ENCODE results near the gene ADORA2A.

Gene ADORA2A

DNA sequence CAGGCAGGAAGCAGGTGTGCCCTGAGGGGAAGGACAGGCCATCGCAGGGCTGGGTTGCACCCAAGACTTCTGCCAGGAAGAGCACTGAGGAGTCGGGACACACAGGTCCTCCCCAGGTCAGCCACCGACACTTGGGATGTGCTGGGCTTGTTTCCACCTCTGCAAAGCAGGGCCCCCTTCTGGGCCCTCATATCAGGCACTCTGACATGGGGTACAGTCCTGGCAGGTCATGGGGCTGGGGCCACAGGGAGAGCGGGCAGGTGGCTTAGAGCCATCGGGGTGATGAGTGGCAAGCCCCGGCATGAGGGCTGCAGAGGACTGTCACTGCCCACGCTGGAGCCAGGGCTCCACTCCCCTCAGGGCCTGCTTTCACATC is 7.9 kb upstream of the ADORA2A start:
- no peak for DNase-seq

DNA sequence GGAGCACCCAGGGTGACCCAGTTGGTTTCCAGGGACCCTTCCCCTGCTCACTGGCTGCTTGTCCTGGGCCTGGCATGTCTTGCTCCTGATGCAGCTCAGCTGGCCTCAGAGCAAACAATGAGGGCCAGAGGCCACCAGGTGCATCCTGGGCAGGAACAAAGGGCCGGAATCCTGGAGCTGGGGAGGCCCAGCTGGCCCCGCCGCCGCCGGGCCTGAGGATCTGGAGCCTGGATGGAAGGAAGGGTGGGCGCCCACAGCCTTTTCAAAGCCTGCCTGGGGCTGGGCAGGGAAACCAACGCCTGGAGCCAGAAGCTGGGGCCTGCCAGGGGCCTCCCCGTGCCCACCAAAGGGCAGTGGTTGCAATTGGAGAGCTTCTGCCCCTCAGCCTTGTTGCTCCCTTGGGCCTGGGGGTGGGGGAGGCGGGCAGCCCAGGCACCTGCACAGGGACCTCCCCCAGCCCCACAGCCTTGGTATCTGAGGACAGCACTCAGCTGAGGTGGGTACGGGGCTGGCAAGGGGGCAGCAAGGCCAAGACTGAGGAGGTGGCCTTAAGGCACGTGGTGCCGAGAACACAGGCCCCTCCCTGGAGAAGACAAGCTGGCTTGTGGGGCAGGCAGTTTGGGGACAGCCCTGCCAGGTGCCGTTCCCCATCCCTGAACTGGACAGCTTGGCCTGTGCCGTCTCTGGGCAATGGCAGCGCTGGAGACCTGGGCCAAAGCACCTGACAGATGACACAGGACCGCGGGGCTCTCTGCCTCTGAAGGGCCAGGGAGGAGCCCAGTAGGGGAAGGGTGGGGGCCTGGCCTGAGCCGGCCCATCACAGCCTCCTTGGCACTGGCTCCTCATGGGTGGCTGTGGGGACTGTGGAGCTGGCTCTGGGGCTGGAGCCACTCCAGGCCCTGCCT is 7.1 kb upstream of the ADORA2A start:
- no peak for DNase-seq

DNA sequence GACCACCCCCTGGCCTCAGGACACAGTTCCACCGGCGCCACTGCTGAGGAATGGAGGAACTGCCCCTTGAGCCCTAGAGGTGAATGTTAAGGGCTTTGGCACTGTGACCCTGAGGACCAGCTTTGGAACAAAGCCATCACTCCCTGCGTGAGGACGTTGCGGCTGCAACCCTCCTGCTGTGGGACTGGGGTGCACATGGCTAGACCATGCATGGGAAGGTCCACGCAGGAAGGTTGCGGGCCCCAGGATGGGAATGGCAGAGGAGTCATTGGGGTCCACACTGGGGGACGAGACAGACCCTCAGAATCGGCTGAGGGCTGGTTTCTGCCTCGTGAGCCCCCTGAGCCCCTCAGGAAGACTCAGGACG is 6.4 kb upstream of the ADORA2A start:
- DNase-seq, result no peak

DNA sequence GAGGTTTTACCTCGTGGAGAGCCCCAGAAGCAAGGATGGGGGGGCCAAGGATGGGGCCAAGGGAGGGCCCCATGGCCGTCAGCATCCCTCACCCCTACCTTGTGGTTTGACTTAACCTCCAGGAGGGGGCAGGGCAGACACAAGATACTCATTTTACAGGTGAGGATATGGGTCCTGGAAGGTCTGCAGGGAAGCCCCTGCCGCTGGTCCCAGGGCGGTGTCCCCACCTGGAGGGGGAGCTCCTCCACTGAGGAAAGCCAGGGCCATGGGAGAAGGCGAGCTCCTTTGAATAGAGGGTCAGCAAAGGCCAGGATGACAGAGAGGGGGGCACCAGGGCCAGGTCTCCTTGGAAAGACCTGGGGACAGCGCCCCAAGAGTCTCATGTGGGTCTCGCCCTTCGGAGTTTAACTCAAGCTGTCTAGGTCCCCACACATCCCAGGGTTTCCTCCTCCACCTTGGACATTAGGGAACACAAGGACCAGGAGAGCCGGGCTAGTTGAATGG is 5.9 kb upstream of the ADORA2A start:
- DNase-seq, result peak; percentile 71

DNA sequence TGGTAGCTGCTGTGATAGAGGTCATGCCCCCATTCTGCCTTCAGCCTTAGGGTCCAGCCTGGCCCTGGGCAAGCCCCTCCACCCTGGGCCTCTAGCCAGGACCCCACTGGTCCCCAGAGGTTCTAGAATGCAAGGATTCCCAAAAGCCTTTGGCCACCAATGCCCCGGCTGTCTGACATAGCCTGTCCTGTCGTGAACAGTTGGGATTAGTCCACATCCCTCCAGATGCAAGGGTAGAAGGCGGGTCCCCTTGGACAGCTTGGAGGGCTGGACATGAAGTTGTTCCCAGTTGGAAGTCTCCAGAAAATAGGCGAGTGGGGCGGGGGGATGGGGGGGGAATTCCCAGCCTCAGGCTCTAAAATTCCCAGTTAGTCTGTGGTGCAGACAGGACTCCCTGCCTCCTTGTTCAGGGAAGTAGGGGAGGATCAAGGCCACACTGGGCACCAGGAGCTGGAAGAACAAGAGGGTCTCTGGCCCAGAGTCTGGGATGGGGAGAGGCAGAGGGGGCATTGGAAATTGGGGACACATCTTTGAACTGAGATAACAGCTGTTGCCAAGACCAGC is 5.2 kb upstream of the ADORA2A start:
- no peak for DNase-seq

DNA sequence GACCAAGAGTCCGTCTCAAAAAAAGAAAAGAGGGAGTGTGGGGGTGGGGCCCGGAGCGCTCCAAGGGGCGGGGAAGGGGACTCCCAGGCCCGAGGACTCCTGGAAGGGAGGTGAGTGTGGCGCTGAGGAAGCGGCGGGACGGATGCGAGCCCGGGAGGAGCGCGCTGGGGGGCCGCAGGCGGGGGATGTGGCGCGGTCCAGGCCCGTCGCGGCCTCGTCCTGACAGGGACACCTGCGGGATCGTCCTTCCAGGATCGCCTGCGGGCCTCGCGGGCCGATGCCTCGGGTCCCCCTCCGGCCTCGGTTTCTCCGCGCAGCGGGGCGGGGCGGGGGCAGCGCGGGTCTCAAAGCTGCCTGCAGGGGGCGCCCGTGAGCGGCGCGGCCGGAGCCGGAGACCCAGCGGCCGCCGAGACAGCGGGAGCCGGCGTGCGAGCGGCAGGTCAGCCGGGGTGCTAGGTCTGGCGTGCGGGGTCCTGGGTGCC is 3.8 kb upstream of the ADORA2A start:
- peak; percentile 90 for DNase-seq

DNA sequence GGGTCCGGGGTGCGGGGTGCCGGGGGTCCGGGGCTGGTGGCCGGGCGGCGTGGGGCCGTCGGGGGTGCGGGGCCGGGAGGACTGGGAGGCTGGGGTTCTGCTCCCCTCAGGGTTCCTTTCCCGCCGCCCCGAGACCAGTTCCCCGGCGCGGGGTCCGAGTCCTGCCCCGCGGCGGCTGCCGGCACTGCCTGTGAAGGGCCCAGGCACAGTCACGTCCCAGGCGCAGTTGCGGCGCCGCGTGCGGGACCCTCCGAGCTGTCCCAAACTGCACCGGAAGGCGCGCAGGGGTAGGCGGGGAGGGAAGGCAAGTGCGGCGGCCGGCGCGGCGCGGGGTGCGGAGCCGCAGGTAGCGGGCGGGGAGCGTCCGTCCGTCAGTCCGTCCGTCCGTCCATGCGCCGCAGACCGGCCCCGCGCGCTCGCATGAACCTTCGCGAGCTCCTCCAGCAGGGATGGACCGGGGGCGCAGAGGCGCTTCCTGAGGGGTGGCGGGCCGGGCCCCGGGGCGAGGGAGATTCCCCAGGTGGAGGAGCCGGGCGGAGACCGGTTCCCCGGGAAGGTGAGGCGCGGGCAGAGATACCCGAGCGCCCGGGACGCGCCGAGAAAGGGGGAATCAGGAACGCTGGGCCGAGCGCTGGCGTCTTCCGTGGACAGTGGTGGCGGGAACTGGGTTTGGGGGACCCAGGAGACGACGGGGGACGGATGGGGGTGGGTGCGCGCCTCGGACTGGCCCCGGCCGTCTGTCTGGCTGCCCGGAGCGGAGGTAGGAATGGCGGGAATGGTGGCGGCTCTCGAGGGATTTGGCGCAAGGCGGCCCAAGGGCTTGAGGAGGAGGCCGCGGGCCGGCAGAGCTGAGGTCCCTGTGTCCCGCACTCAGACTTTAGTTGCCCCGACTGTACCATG is 3.1 kb upstream of the ADORA2A start:
- peak; percentile 79 for DNase-seq

DNA sequence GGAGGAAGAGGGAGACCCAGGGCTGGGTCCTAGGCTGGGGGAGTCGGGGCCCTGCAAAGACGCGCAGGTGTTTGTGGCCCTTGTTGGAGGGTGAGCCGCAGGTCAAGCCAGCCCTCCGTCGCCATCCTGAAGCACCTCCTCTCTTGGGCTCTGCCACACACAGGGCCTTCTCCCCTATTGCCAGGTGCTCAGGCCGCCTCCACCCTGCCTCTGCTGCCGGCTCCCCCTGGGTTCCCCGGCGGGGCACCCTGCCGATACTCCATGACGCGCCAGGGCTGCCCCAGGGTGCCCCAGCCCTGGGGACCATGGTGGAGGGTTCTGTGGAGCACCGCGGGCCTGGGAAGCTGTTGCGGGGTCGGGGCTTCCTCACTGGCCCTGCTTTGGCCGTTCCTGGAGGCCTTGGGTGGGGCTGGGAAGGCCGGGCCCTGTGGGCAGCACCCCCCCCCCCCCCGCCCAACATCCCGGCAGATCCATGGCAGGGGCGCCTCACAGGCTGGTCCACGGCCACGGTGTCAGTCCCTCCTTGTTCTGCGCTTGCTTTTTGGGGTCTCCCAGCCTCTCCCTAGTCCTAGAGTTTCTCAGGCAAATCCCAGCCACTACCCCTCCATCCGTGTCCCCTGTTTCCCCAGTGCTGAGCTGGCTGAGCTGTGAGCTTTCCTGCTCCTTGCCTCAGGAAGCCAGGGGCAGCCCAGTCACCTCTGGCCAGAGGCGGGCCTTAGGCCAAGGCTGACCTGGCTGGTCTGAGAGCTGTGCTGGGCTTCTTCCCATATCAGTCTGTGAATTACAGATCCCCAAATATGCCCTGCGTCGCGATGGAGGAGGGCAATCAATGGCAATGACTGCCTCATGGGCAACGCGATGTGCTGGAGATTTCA is 2.3 kb upstream of the ADORA2A start:
- DNase-seq, result no peak

DNA sequence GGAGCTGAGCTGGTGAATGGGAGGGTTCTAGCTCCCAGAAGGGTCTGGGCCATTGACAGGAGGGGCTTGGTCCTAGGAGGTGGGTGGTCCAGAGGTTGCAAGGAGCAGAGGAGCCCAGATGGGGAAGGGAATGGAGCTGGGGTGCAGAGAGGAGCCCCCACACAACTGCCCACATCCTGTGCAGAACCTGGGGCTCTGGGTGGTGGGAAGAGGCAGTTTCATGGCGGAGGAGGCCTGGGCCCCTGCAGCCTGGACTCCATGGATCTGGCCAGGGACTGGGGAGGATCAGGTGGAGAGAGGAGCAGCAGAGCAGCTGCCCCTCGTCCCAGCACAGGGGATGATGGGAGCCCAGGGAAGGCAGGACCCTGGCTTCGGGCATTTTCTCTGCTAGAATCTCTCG is 963 bp upstream of the ADORA2A start:
- no peak for DNase-seq

DNA sequence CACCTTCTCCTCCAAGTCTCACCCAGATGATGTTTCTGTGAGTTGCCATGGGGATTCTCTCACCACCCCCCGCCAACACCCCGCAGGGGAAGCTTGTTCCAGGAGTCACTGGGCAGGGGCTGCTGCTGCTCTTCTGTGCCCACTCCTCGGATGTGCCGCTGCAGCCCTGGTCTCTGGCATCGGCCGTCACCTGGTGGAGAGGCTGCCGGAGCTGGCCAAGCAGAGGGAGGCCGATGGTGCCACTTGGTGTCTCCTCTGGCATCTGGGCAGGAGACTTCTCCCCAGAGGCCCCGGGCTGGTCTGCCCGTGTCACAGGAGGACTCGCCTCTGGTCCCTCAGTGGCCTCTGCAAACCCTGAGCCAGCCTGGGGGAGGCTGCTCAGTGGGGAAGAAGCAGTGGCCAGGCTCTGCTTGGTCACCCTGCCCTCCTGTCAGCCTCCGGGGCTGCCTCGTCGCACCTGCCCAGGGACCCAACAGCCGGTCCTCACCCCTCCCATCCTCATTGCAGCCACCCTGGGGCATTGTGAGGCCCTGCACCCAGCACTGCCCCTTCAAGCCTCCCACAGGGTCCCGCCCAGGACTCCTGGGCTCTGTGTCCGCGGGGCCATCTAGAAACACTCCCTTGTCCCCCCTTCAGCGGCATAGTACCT is 424 bp upstream of the ADORA2A start:
- no peak for DNase-seq

DNA sequence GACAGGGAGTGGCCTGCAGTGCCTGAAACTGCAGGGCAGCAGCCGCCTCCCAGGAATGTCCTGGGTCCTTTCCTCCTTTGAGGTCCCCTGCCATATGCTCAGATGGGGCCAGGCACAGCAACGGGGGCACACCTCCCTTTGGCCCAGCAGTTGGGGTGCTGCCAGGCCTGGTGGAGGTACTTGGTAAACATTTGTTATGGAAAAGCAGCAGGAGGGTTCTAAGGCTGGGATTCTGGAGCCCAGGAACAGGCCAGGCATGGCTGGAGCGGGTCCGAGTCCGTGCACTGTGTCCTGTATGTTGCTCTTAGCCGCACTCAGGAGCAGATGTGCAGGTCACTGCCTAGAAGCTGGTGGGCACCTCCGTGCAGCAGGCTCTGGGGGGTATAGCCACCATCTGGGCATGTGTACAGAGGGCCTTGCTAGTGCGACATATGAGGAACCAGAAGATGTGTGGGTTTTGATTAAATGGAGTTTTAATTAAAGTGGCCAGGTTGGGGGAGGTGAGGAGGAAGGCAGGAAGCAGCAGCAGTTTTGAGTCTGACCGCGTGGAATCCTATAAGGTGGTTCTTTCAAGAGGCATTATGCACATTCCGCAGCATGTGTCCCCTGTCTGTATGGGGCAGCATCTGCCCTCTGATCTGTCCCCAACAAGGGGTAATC is 1.5 kb downstream of the ADORA2A start:
- DNase-seq, result no peak

DNA sequence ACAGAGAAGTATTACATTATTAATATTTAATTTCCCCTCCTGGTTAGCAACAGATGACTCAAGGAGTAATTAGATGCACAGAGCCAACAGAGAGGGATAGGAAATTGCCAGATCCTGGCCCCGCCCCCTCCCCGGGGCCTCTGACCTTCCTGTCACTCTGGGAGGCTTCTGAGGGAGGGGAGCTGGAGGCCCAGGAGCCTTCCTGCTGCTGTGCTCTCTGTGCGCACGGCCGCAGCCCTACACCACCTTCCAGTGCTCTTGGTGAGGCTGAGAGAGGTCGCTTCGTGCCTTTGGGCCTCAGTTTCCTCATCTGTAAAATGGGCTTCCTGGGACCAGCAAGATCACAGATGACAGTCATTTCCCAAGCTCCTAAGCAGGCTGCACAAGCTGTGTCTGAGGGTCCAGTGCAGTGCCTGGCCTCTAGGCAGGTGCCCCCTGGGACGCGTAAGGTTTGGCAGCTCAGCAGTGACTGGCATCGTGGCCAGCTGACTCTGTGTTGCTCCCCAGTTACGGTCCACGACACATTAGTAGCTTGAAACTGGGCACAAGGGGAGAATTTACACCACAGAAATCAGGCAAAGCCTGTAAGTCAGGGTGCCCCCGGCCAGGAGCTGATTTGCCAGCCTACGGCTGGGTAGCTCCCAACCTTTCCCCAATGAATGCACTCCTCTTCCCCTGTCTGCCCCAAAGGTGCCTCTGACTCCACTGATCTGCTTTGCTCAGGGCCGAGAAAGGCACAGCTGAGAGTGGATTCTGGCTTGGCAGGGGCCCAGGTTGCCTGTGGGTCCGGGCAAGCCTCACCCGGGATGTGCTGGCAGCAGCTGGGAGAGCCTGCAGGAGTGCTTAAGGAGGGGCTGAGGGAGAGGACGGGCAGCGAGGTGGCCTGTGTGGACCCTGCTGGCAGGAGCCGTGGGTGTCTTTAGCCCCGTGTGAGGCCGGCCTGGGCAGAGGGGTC is 2.3 kb downstream of the ADORA2A start:
- peak; percentile 86 for DNase-seq

DNA sequence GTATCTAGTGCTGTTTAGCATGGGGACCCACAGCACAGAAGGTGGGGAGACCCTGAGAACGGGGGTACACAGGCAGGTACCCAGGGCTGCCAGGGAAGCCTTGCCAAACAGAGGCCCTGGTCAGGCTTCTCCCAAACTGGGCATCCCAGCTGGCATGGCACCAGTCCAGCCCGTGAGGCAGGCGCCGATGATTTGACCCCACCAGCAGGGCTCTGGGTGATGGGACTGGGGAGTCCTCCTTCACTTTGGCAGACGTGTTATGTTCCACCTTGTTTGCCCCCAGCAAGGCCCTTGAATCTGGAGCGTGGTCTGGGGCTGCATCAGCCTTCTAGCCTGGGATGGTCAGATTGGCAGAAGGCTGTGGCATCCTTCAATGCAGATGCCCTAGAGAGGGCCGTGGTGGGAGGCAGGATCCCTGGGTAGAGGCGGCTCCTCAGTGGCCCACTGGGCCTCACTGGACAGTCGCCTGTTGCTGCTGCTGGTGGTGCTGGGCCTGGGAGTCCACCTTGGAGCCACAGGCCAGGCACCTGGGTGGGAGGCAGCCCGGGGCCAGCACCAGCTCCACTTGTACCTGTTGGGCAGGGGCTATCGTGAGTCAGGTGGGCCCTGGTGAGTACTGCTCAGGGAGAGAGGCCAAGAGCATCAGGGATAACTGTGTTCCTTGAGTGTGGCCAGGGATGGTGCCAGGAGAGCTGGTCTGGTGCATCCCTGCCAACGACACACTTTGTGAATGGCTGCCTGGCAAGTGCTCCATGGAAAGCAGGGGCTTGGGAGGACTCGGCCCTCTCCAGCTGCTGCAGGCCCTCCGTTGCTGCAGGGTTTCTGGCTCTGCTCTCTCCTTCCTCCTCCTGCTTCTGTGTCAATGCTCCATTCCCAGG is 3.3 kb downstream of the ADORA2A start:
- no peak for DNase-seq

DNA sequence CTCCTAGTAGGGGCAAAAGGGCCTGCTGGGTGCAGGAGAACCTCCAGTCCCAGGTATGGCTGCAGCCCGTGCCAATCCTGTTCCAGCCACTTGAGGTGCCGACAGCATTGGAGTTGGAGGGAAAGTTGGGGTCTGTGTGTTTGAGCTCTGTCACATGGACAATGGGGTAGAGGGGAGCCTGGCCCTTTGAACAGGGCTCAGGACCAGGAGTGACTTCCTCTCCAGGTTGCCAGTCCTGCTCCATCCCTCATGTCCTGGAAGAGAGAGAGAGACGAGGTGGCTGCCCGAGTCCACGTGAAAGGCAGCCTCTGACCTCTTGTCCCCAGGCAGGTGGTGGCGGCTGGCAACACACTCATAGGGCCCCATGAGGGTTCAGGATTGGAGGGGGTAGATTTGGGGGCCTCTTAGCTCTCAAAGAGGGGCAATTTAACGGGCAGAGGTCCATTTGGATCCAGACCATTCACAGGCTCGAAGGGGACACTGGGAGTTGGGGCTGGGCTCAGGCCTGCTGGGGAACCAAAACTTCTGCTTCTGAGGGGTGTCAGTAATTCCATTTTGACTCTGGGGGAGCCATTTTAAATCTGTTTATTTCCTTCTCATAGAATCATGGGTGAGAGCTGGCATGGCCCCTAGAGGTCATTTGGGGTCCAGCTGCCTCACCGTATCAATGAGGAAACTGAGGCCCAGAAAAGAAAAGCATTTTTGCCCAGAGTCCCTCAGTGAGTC is 4.1 kb downstream of the ADORA2A start:
- DNase-seq, result no peak

DNA sequence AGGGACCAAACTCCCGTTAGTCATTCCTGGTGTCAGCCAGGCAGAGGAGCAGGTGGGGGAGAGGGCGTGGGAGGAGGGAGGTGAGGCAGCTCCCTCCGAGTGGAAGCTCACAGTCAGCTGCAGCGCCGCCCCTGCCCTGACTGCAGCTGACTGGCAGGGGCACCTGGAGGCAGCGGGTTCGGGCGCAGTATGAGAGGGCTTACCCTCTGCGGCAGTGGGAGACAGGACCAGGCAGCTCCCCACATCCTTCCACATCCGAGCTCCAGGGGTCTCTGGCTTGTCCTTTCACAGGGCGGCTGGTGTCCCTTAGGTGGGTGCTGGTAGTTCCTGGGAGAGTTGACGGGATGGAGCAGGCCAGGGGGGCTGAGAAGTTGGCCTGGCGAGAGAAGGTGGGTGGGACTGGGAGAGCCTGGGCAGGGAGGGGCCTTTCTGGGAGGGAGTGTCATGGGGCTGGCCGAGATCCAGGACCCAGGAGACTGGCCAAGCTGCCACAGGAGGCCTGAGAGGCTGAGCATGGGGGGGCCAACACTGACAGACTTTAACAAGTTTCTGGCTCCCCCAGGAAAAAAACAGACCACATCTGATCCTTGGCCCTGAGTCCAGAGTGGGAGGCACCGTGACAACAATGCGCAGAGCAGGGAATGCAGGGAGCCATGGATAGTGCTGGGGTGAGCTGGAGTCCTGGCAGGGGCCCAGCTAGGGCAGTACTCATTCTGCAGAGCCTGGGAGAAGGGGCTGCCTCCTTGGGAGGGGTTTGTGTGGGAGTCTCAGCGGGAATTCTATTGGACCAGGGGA is 4.9 kb downstream of the ADORA2A start:
- DNase-seq, result no peak

DNA sequence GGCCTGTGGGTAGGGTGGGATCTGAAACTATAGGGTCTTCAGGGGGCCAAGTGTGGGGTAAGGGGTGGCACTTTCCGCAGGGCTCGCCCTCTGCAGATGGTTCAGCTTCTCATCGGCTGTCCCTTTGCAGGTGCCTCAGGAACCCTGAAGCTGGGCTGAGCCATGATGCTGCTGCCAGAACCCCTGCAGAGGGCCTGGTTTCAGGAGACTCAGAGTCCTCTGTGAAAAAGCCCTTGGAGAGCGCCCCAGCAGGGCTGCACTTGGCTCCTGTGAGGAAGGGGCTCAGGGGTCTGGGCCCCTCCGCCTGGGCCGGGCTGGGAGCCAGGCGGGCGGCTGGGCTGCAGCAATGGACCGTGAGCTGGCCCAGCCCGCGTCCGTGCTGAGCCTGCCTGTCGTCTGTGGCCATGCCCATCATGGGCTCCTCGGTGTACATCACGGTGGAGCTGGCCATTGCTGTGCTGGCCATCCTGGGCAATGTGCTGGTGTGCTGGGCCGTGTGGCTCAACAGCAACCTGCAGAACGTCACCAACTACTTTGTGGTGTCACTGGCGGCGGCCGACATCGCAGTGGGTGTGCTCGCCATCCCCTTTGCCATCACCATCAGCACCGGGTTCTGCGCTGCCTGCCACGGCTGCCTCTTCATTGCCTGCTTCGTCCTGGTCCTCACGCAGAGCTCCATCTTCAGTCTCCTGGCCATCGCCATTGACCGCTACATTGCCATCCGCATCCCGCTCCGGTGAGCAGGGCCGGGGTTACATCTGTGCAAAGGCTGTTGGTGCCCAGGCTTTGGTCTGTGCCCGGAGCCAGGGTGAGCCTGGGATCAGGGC is 5.8 kb downstream of the ADORA2A start:
- no peak for DNase-seq

All from activated effector memory CD4-positive, alpha-beta T cell treated with anti-CD3 and anti-CD28 coated beads, Interleukin-2, amount 50 U/mL, for 16 hours (primary cell).